Body of pancreas (tissue), 4 donors: ENCODE data around the gene FKBP15. TPM values are rescaled to one million over a fixed set of nuclear protein-coding genes. Genes with fewer than 3 reads are reported as not detected.

ENCODE experiments used
- ATAC-seq: fragments of 150-250 bp; one replicate; pipeline ENCODE4 v1.9.1; 2016
- DNase-seq, 4 donors: peaks; one replicate each; pipeline ENCODE4 v3.0.0-alpha.2; 2019
- H3K27ac ChIP-seq, 4 donors: fragments of 200-600 bp; sonication (generic); 1 replicate in 3 of 4; 2 replicates in 1 of 4; pipeline versions ENCODE4 v1.5.1 to v1.6.1; 2016 to 2019; ENCODE audit warnings: mild to moderate bottlenecking in 1 of 4, mixed read lengths in 1 of 4, moderate library complexity in 1 of 4
- H3K27me3 ChIP-seq, 2 donors: fragments of 200-600 bp; sonication (generic); one replicate each; pipeline ENCODE4 v1.6.0; 2016; ENCODE audit warnings: mild to moderate bottlenecking in 1 of 2
- H3K36me3 ChIP-seq, 2 donors: fragments of 200-600 bp; sonication (generic); replicated peaks in 1 of 2; 2 replicates each; pipeline ENCODE4 v1.5.1; 2016; ENCODE audit warnings: low read depth in 2 of 2; ENCODE audit not compliant: insufficient read depth in 1 of 2
- H3K4me1 ChIP-seq: fragments of 200-600 bp; sonication (generic); one replicate; pipeline ENCODE4 v1.6.0; 2016
- H3K4me3 ChIP-seq, 2 donors: fragments of 200-600 bp; sonication (generic); 1 replicate in 1 of 2; 2 replicates in 1 of 2; pipeline ENCODE4 v1.5.1; 2016 to 2019
- H3K9me3 ChIP-seq, 3 donors: fragments of 200-600 bp; sonication (generic); 1 replicate in 2 of 3; 2 replicates in 1 of 3; pipeline ENCODE4 v1.5.1; 2016
- POLR2A ChIP-seq, 3 donors: fragments of 450-650 bp; IDR thresholded peaks; one replicate each; pipeline ENCODE4 v1.6.1; 2016; ENCODE audit warnings: antibody characterized with exemption in 3 of 3, mild to moderate bottlenecking in 2 of 3
- WGBS, 2 donors: methylation state at CpG; one replicate each; pipeline ENCODE4 v1.1.5; 2017; 5-methylcytosine and 5-hydroxymethylcytosine counted together
- intact Hi-C: fragments of 100-400 bp; cut with DNase I; formaldehyde crosslinking; loops from one replicate; pipeline ENCODE4 v1.15.1; 2023
- total RNA-seq, 2 donors: library from RNA; depleted of rRNA; stranded (reverse); fragments of >200 nt; gene quantifications; one replicate each; pipeline ENCODE4 v1.1.0, GENCODE V29; 2016
- TF ChIP-seq, protein P1 (sequence below), 7 experiments: fragments of 450-650 bp in 4 of 7; fragments of 200-600 bp in 3 of 7; sonication (generic) in 3 of 7; IDR thresholded peaks; one replicate each; pipeline ENCODE4 v1.5.1; 2016 to 2019; ENCODE audit warnings: antibody characterized with exemption in 7 of 7

The FKBP15 gene
- total RNA-seq, 2 donors from 2014 or later: 15.8 to 21.3 TPM

DNA sequence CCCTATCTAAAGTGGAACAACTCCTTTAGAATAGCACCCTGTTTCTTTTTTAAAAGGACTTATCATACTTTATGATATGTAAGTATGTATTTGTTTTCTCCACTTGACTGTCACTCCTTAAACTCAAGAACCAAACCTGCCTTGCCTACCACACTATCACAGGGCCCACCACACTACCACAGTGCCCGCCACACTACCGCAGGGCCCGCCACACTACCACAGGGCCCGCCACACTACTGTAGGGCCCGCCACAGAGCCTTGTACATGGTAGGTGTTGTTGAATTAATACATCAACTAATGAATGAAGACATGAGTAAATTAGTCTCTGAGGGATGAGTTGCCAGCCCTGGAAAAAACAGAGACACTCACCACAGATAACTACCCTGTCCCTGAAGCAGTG, 52.3 kb downstream of the FKBP15 start:
- Histone ChIP-seq H3K27me3 (no peaks in the 10 kb centered on the region), H3K36me3 (peaks cover 12 to 66% of the 10 kb centered on the region in 2 donors), H3K9me3 (no peaks in the 10 kb centered on the region), H3K4me1 (no peaks in the 10 kb centered on the region), H3K27ac (no peak overlapping the region), H3K4me3 (no peak overlapping the region)
- 93 to 98% methylated on average over 5 of the region's 5 CpGs for WGBS, 2 donors
- TF ChIP-seq POLR2A (IDR thresholded peaks at IDR 0.05): no peak
- TF ChIP-seq, protein P1, sequence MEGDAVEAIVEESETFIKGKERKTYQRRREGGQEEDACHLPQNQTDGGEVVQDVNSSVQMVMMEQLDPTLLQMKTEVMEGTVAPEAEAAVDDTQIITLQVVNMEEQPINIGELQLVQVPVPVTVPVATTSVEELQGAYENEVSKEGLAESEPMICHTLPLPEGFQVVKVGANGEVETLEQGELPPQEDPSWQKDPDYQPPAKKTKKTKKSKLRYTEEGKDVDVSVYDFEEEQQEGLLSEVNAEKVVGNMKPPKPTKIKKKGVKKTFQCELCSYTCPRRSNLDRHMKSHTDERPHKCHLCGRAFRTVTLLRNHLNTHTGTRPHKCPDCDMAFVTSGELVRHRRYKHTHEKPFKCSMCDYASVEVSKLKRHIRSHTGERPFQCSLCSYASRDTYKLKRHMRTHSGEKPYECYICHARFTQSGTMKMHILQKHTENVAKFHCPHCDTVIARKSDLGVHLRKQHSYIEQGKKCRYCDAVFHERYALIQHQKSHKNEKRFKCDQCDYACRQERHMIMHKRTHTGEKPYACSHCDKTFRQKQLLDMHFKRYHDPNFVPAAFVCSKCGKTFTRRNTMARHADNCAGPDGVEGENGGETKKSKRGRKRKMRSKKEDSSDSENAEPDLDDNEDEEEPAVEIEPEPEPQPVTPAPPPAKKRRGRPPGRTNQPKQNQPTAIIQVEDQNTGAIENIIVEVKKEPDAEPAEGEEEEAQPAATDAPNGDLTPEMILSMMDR (IDR thresholded peaks at IDR 0.05): no peak
- intact Hi-C loops: no loop called here
- DNase-seq (no peak), ATAC-seq (no peak)

DNA sequence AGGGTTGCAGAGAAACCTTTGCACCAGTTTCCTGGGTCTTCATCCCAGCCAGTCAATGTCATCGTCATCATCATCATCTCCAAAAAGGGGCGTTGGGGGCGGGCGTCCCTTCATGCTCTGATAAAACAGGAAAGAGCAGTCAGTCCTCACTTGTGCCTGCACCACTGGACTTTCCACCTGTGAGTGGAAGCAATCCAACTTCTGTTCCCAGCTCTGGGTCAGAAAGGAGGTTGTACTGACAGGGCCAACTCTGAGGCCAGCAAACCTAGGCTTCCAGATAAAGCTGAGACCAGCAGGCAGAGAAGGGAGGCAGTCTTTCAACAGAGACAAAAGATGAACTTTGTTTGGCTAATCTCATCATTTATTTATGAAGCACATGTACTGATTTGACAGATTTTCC, 55.0 kb downstream of the FKBP15 start:
- peaks cover 23 to 55% of the 10 kb centered on the region in 2 donors for H3K36me3 ChIP-seq

DNA sequence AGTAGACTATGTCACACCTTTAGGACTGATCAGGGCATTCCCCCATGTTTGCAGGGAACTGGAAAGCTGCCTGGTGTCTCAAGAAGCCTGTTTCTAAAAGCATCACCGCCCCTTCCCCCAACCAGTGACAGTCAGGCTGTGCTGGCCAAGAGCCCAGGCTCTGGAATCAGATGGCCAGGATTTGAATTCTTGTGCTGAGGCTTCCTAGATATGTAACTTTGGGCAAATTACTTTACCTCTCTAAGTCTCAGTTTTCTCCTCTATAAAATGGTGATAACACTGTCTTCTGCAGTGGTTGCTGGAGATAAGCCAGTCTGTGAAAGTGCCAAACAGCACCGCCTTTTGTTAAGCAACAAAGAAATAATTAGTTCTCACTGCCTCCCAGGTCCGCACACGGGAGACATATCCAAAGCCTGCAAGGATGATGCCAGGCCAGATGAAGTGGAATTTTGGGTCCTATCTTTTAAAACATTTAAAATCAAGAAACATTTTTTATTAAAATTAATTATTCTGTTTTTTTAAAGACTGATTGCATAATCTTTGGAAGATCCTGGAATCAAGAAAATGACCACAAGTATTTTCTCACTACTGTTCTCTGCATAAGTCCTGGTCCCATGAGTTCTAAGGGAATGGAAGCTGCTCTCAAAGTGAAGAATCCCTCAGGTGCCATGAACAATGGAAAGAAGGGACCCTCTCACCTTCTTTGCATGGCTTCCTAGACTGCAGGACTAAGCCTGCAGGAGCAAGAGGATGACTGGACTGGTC, 56.4 kb downstream of the FKBP15 start:
- TF ChIP-seq, protein P1 (IDR thresholded peaks at IDR 0.05): no peak
- TF ChIP-seq POLR2A (IDR thresholded peaks at IDR 0.05): no peak
- intact Hi-C loops: no loop called here
- H3K36me3 ChIP-seq: peaks cover 17 to 46% of the 10 kb centered on the region in 2 donors
- no peaks in the 10 kb centered on the region for H3K4me1 ChIP-seq
- H3K27ac ChIP-seq: no peak overlapping the region
- H3K27me3 ChIP-seq: no peaks in the 10 kb centered on the region
- no peak overlapping the region for H3K4me3 ChIP-seq
- ATAC-seq (no peak), DNase-seq (peak in 3 of 4 donors; percentile 25 to 33 (median 30))
- 85 to 88% methylated on average over 4 of the region's 4 CpGs for WGBS, 2 donors
- no peaks in the 10 kb centered on the region for H3K9me3 ChIP-seq

More for the DNA sequence above, 55.0 kb downstream of the FKBP15 start:
- no peak overlapping the region for H3K4me3 ChIP-seq
- no peaks in the 10 kb centered on the region for H3K4me1 ChIP-seq
- no peaks in the 10 kb centered on the region for H3K9me3 ChIP-seq
- 76 to 82% methylated on average over 4 of the region's 4 CpGs for WGBS, 2 donors
- no peak overlapping the region for H3K27ac ChIP-seq
- ATAC-seq (no peak), DNase-seq (no peak)
- H3K27me3 ChIP-seq: no peaks in the 10 kb centered on the region
- intact Hi-C loops: no loop called here
- TF ChIP-seq, protein P1 (IDR thresholded peaks at IDR 0.05): no peak
- no peak for TF ChIP-seq POLR2A (IDR thresholded peaks at IDR 0.05)

DNA sequence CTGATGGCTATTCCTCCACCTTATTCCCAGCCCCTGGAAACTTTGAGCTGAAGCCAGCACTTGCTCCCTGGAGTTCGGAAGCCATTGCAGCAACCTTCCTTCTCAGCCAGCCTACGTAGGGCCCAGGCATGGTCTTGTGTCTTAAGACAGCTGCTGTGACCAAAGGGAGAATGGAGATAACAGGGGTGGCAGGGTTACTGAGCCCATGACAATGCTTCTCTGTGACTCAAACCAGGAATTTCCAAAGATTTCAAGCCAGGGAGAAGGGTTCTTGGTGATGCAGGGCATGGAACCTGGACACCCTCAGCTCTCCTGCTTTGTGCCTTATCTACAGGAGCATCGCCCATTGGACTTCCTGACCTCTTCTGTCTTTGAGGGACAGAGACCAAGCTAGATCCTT, 58.1 kb downstream of the FKBP15 start:
- TF ChIP-seq, protein P1 (IDR thresholded peaks at IDR 0.05): no peak
- TF ChIP-seq POLR2A (IDR thresholded peaks at IDR 0.05): no peak
- Histone ChIP-seq H3K4me3 (no peak overlapping the region), H3K27me3 (no peaks in the 10 kb centered on the region), H3K4me1 (no peaks in the 10 kb centered on the region), H3K27ac (no peak overlapping the region), H3K36me3 (peaks cover 11 to 34% of the 10 kb centered on the region in 2 donors), H3K9me3 (no peaks in the 10 kb centered on the region)
- ATAC-seq (no peak), DNase-seq (no peak)
- intact Hi-C loops: no loop called here
- 60 to 62% methylated on average over 3 of the region's 3 CpGs for WGBS, 2 donors

DNA sequence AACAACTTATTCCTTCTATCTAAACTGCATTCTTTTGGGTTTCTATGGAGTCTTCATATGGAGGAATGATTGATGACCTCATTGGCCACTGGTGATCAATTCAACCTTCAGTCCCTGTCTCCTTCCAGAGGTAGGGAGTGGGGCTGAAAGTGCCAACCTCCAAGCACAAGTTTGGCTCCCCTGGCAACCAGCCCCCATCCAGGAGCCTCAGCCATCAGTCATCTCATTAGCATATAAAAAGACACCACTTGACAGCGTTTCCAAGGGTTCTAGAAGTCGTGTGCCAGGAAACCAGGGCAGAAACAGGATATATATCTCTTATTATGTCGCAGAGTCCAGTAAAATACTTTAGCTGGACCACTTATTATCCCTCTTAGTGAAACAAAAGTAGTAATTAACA, 60.5 kb downstream of the FKBP15 start:
- DNase-seq: no peak
- 57 to 72% methylated on average over 3 of the region's 3 CpGs for WGBS, 2 donors
- no peak for ATAC-seq
- no peaks in the 10 kb centered on the region for H3K27me3 ChIP-seq
- no peak overlapping the region for H3K27ac ChIP-seq
- peaks cover 11 to 22% of the 10 kb centered on the region in 2 donors for H3K36me3 ChIP-seq
- TF ChIP-seq, protein P1 (IDR thresholded peaks at IDR 0.05): no peak
- intact Hi-C loops: no loop called here
- H3K9me3 ChIP-seq: no peaks in the 10 kb centered on the region
- H3K4me3 ChIP-seq: no peak overlapping the region
- no peaks in the 10 kb centered on the region for H3K4me1 ChIP-seq
